ENCODE results near the gene CSF1.

The CSF1 gene

GRCh38 chr1:109974191-109974590, 63.5 kb downstream of the CSF1 start:
- in situ Hi-C loops (cut with HindIII; ENCODE audit: low sequenced_read_pairs): no loop called here

GRCh38 chr1:109975718-109976117, 65.1 kb downstream of the CSF1 start:
- in situ Hi-C loops (cut with HindIII; ENCODE audit: low sequenced_read_pairs): loop anchor here (5.0 to 25.0 kb wide), 3 partner anchors 48 to 188 kb away; no protein-coding TSS in a partner anchor

GRCh38 chr1:109976762-109977161, 66.1 kb downstream of the CSF1 start:
- in situ Hi-C loops (cut with HindIII; ENCODE audit: low sequenced_read_pairs): loop anchor here (5.0 to 25.0 kb wide), 3 partner anchors 49 to 189 kb away; no protein-coding TSS in a partner anchor

- in situ Hi-C loops (cut with HindIII; ENCODE audit: low sequenced_read_pairs): loop anchor here (5.0 to 25.0 kb wide), 3 partner anchors 50 to 190 kb away; no protein-coding TSS in a partner anchor
Measured at GRCh38 chr1:109977225-109977624, 66.6 kb downstream of the CSF1 start.

GRCh38 chr1:109977657-109978378, 67.2 kb downstream of the CSF1 start:
- in situ Hi-C loops (cut with HindIII; ENCODE audit: low sequenced_read_pairs): loop anchor here (5.0 to 25.0 kb wide), 3 partner anchors 51 to 191 kb away; no protein-coding TSS in a partner anchor

GRCh38 chr1:109978761-109979488, 68.3 kb downstream of the CSF1 start:
- in situ Hi-C loops (cut with HindIII; ENCODE audit: low sequenced_read_pairs): loop anchor here (5.0 to 25.0 kb wide), 3 partner anchors 52 to 192 kb away; no protein-coding TSS in a partner anchor

GRCh38 chr1:109979489-109980091, 68.9 kb downstream of the CSF1 start:
- in situ Hi-C loops (cut with HindIII; ENCODE audit: low sequenced_read_pairs): loop anchor here (5.0 to 25.0 kb wide), 3 partner anchors 52 to 192 kb away; no protein-coding TSS in a partner anchor

All from endothelial cell of hepatic sinusoid (primary cell).